GM19397 (cell line): ENCODE measurements around the gene NCOA3.

Experiments
- ATAC-seq: cut with Tn5 transposase; IDR thresholded peaks from one replicate; pipeline ENCODE4 v1.9.1; 2021; ENCODE audit warnings: mild to moderate bottlenecking, moderate library complexity; ENCODE audit not compliant: unreplicated experiment

NCOA3 gene

DNA sequence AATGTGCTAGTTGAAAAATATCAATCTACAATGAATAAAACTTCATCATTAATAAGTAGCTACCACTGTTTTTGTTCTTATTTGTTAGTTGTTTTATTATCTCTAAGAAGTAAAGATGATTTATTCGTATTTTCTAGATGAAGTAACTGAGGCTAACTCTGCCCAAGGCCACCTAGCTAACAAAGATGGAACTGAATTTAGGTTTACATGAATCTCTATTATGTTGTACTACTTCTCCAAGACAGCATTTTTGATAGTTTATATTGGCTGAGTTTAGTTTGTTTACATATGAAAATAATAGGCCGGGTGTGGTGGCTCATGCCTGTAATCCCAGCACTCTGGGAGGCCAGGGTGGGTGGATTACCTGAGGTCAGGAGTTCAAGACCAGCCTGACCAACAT, 121.5 kb downstream of the NCOA3 start:
- no peak for ATAC-seq

DNA sequence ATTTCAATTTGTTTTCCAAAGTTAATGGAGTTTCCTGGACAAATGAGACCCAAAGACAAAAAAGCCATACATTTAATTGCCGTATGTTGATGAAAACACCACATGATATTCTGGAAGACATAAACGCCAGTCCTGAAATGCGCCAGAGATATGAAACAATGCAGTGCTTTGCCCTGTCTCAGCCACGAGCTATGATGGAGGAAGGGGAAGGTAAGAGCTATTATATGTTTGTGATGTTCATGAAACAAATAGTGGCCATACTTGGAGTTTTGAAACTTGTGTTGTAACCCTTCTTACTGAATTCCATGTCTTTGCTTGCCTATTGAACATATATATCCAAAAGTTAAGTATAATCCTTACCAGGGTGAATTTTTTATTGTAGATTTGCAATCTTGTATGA, 125.9 kb downstream of the NCOA3 start:
- ATAC-seq = no peak

- no peak for ATAC-seq
These were observed 128.2 kb downstream of the NCOA3 start for GRCh38 chr20:47629907-47630306.

GRCh38 chr20:47631078-47631477, 129.4 kb downstream of the NCOA3 start:
- ATAC-seq = no peak

- no peak for ATAC-seq
These were observed 133.6 kb downstream of the NCOA3 start for GRCh38 chr20:47635256-47635655.

DNA sequence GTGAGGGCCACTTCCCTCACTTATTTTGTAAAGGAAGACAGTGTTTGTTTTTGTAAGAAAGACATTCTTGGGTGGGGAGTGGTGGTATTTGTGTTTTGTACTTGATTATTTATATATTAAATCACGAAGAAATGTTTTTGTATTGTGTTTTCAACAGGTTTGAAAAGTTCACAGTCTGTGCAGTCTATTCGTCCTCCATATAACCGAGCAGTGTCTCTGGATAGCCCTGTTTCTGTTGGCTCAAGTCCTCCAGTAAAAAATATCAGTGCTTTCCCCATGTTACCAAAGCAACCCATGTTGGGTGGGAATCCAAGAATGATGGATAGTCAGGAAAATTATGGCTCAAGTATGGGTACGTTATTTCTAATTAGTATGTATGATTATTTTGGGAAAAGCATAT, 137.2 kb downstream of the NCOA3 start:
- ATAC-seq = no peak

DNA sequence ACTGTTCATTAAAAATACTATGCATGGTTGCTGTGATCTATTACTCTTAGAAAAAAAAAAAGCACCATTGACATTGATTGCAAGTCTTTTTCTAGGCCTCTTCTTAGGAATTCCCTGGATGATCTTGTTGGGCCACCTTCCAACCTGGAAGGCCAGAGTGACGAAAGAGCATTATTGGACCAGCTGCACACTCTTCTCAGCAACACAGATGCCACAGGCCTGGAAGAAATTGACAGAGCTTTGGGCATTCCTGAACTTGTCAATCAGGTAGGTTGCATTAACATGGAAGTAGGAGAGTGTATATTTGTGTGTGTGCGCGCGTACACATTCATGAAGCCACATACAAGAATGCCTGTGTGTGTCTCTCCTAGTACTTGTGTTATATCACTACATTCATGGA, 140.4 kb downstream of the NCOA3 start:
- ATAC-seq = no peak

DNA sequence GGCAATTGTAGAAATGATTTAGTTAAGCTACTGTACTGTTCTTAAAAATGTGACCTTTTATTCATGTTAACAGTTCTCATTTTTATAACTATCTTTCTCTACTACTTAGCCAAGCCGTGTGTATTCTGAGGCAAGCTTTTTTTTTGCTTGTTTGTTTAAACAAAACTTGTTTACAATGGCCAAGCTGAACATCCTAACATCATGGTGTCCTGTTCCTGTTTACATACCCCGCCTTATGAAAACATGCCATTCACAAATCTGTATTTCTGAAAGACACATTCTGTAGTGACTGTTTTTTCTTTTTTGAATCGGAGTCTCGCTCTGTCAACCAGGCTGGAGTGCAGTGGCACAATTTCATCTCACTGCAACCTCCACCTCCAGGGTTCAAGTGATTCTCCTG, 140.9 kb downstream of the NCOA3 start:
- no peak for ATAC-seq

DNA sequence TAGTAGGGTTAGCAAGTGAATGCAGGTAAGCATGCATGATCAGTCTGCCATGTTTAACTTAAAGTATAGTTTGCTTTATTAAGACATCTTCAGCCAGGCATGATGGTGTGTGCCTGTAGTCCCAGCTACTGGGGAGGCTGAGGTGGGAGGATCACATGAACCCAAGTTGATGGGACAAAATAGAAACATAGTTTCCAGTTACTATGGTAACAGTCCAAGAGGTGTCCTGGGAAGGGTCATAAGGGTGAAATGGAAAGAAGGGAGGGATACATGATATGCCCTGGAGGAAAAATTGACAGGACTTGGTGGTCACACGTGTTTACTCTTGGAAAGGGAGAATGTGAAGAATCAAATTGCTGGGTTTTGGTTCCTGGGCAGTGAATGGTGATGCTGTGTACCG, 143.9 kb downstream of the NCOA3 start:
- ATAC-seq = no peak

- no peak for ATAC-seq
These were observed 146.3 kb downstream of the NCOA3 start for GRCh38 chr20:47647994-47648393.

- no peak for ATAC-seq
These were observed 147.3 kb downstream of the NCOA3 start for GRCh38 chr20:47648943-47649342.

- no peak for ATAC-seq
These were observed 150.6 kb downstream of the NCOA3 start for GRCh38 chr20:47652301-47652700.

DNA sequence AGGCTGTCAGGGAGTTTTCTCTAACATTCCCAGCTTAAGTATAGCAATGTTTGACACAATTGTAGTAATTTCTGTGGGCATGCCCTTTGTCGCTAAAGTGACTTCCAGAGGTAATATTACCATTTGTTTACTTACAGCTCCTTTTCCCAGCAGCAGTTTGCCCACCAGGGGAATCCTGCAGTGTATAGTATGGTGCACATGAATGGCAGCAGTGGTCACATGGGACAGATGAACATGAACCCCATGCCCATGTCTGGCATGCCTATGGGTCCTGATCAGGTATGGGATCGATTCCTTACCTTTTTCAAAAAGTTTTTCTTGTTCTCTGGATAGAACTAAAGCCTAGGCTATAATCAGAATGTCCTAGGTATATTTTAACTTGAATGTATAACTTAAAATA, 151.1 kb downstream of the NCOA3 start:
- no peak for ATAC-seq

- ATAC-seq = no peak
These were observed 152.2 kb downstream of the NCOA3 start for GRCh38 chr20:47653869-47654268.

DNA sequence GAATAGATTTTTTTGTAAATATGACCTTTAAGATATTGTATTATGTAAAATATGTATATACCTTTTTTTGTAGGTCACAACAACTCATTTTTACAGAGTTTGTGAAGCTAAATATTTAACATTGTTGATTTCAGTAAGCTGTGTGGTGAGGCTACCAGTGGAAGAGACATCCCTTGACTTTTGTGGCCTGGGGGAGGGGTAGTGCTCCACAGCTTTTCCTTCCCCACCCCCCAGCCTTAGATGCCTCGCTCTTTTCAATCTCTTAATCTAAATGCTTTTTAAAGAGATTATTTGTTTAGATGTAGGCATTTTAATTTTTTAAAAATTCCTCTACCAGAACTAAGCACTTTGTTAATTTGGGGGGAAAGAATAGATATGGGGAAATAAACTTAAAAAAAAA, 152.7 kb downstream of the NCOA3 start:
- no peak for ATAC-seq

DNA sequence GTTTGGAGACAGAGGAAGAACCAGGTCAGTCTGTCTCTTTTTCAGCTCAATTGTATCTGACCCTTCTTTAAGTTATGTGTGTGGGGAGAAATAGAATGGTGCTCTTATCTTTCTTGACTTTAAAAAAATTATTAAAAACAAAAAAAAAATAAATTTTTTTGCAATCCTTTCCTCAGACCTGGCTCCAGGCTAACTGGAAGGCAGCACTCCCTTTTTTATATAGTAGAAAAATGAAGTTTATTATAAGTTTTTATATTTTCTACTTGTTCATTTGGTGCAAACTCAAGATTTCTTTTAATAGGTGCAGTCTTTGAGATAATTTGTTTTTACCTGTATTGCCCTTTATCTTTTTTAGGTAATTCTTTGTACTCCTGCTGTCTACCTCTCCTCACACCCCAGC, 153.9 kb downstream of the NCOA3 start:
- no peak for ATAC-seq

- no peak for ATAC-seq
These were observed 154.6 kb downstream of the NCOA3 start for GRCh38 chr20:47656318-47656717.

DNA sequence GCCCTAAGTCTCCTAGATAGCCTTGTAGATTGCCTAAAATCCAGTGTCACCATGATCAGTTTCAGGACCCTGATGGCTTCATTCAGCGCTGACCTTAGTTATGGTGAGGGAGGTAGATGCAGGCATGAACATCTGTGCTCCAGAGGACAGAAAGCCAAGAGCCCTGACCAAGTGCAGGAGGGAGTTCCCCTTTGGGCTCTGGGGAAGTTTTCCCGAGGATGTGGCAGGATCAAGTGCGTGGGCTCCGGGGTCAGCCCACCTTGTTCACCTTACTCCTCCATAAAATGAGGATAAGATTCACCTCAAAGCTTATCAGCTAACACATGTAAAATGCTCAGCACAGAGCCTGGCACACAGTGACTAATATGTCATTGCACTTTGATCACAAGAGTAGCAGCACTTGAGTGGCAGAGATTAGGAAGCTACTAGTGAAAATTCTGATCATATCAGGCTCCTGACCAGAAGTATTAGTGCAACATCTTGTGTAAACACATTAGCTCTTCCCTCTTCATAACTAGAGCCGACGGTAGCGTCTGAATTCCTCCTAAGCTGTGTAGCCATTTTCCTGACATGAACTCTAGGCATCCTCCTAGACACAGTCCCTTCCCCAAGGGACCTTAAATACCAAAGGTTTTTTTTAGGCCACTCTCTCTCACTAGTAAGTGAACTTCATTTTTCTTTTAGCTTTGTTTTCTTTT, 158.4 kb downstream of the NCOA3 start:
- no peak for ATAC-seq

- ATAC-seq = no peak
These were observed 158.9 kb downstream of the NCOA3 start for GRCh38 chr20:47660602-47660905.

- ATAC-seq = no peak
These were observed 159.5 kb downstream of the NCOA3 start for GRCh38 chr20:47660983-47661700.

GRCh38 chr20:47661714-47662113, 160.0 kb downstream of the NCOA3 start:
- ATAC-seq = no peak

GRCh38 chr20:47662483-47663353, 161.0 kb downstream of the NCOA3 start:
- no peak for ATAC-seq
